Stimulated activated CD4-positive, alpha-beta T cell treated with anti-CD3 and anti-CD28 coated beads, Interleukin-4, amount 100 ng/mL, for 24 hours (primary cell): ENCODE data around the gene TNFRSF21.
A peak's percentile ranks its signal among the peaks of the same experiment; 100 is the strongest.
"Not testable (repeated sequence)": the region's sequence is repeated elsewhere in the genome, so short reads cannot be mapped to it uniquely, and the experiment has no call there.

Experiments used
- DNase-seq: peaks from one replicate; pipeline ENCODE4 v3.0.0-alpha.2; 2020

TNFRSF21 gene

DNA sequence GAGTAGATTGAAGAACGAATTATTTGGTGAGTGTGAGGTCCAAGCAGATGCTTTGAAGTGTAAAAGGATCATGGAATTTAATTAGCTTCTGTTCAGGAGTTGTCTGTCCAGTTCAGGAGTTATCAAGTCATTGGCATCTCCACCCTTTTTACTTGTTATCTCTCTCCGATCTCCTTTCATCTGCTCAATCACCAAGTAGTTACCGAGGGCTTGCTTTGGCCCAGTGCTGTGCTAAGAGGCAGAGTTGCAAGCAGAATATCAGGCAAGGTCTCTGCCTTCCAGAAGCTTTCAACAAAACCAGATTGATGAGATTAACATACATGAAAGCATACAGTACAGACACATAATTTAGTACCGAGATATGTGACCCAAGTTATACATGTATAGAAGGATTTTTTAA lies 10.2 kb upstream of the TNFRSF21 start:
- no peak for DNase-seq

DNA sequence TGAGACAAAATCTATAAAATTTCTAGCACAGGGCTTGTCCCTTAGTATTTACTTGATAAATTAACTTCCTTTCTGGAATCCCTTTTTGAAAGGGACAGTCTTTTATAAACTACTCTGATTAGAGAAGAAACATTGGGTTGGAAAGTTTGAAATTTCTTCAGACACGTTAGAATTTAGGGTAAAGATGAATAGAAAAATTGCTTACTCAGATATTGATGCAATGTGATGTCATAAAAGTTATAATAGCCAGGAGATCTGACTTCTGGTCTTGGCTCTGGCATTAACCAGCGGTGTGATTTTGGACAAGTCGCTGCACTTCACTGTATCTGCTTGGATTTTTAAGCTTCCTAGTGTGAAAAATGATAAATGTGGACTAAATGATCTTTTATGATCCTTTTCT lies 9.7 kb upstream of the TNFRSF21 start:
- DNase-seq = no peak

DNA sequence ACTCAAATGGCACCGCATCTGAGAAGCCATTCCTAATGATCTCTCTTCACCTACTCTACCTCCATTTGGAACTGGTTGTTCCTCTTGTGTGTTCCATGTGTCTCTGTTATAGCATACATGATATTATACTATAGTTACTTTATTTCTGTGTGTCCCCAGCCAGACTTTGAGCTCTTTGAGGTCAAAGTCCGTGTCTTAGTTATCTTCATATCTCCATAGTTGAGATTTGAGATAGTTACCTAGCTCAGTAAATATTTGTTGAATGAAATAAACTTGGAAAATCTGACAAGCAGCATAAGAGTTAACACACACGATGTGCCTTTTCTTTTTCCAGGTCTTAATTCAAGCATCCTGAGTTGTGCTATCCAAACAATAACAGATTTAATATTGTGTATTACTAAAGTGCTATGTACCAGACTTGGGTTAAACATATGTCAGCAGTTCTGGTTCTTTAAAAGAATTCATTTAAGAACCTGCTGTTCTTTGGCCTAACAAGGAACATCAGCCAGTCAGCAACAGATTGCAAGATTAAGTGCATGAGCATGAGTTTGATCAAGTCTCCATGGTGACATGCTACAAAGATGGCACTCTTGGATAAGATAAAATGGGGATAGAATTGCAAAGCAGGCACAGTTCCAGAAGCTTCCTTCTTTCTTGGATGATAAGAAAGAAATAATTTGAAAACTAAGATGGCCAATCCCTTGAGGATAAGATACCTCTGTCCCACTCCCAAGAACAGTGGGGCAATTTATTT lies 8.7 kb upstream of the TNFRSF21 start:
- no peak for DNase-seq

GRCh38 chr6:47315181-47315580 lies 5.5 kb upstream of the TNFRSF21 start:
- DNase-seq = not testable (repeated sequence)

DNA sequence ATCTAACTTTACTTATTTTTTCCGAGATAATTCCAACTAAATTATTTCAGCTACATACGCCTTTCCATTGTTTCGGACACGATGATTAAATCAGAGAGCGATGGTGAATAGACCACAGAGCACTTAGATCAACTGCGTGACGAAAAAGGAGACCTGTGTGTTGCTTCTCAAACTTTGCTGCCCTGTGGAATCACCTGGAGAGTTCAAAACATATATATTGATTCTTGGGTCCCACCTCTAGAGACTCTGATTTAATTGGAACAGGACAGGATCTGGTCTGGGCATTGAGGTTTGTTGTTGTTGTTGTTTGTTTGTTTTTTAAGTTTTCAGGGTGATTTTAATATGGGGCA lies 401 bp upstream of the TNFRSF21 start:
- DNase-seq = no peak

GRCh38 chr6:47308552-47309290 lies 984 bp downstream of the TNFRSF21 start:
- DNase-seq = peak; percentile 3

DNA sequence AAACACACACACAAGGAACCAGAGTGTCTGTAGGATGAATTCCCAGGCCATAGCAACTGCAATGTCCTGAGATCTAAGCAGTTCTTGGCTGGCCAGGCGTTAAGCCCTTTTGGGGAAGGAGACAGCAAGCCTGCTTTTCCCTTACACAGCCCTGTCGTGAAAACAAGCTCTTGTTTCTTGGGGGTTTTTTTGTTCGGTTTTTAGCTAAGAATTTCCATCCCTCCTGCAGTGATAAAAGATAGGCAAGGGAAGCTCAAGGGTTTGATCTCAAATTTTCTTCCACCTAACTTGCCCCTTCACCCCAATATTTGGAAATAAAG lies 1.5 kb downstream of the TNFRSF21 start:
- DNase-seq = no peak

- DNase-seq = no peak
Observed at GRCh38 chr6:47307362-47308197, 2.1 kb downstream of the TNFRSF21 start.

GRCh38 chr6:47306887-47307286 lies 2.8 kb downstream of the TNFRSF21 start:
- DNase-seq = no peak

GRCh38 chr6:47303861-47304260 lies 5.8 kb downstream of the TNFRSF21 start:
- DNase-seq = no peak

- no peak for DNase-seq
Observed at GRCh38 chr6:47303342-47303741, 6.4 kb downstream of the TNFRSF21 start.

DNA sequence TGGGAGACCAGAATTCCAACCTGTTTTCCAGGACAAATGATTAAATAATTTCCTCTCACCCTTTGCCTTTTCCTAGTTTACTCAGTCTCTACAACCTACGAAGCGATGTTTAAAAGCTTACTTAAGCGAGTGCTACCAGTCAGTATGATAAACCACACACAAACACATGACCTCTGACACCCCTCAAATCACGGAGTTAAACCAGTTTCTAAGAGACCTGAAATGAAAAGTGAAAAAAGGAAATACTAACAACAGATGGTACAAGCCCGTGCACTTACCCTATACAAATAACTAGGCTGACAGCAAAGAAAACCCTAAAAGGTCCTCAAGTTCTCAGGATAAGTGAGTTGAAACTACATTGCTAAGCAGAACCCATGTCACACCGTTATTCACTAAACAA lies 7.7 kb downstream of the TNFRSF21 start:
- DNase-seq = no peak

- DNase-seq = no peak
Observed at GRCh38 chr6:47301441-47301840, 8.3 kb downstream of the TNFRSF21 start.

- DNase-seq = no peak
Observed at GRCh38 chr6:47300417-47300816, 9.3 kb downstream of the TNFRSF21 start.

GRCh38 chr6:47299965-47300364 lies 9.7 kb downstream of the TNFRSF21 start:
- no peak for DNase-seq

DNA sequence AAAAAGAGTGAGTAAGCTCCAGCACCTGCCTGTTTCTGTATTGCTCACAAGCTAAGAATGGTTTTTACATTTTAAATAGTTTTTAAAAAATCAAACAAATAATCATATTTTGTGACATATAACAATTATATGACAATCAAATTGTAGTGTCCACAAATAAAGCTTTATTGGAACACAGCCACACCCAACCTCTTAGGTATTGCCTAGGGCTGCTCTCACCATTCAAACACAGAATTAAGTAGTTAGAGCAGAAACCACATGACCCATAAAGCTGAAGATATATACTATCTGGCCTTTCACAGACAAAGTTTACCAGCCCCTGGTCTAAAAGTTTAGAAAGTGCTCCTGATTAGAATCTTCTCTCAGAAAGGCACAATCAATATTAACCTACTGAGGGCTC lies 11.2 kb downstream of the TNFRSF21 start:
- DNase-seq = no peak

DNA sequence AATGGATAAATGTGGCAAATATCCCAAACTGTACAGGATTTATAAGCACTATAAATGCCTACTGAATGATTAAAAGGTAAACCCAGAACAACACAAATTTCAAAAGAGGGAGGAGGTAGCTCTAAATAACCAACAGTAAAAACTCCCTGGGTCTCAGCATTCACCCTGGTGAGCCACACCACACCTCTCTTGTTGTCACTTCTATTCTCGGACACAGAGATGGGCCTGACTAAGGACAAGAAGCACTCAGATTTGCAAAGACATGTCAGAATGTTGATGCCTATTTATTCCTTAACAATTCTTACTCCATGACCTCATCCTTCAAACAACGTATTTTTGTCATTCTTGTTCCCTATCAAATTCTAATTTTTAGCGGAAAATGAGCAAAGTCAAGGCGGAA lies 14.7 kb downstream of the TNFRSF21 start:
- no peak for DNase-seq

GRCh38 chr6:47292944-47293343 lies 16.8 kb downstream of the TNFRSF21 start:
- no peak for DNase-seq

GRCh38 chr6:47292027-47292426 lies 17.7 kb downstream of the TNFRSF21 start:
- no peak for DNase-seq

- DNase-seq = no peak
Observed at GRCh38 chr6:47290124-47290834, 19.4 kb downstream of the TNFRSF21 start.

GRCh38 chr6:47288267-47289090 lies 21.2 kb downstream of the TNFRSF21 start:
- DNase-seq = no peak

DNA sequence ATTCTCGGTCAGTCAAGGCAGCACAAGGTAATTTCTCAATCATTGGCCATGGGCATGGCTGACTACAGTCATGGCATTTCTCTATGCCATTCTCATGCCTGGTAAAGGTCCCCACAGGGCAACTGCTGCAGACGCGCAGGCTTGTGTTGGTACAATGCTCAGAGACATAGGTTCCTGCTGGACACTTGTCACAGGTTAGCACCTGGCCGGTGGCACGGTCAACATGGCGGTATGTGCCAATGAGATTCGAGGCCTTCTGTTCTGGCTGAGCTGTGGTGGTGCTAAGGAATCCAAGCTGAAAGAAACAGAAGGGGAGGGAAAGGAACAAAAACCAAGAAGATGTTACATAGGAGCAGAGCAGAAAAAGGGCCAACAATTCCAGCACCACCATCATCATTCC lies 23.4 kb downstream of the TNFRSF21 start:
- no peak for DNase-seq
